Glutamatergic neuron (in vitro differentiated cells): ENCODE results near the gene AKNA. TPM values are rescaled to one million over a fixed set of nuclear protein-coding genes. Genes with fewer than 3 reads are reported as not detected.

Source experiments
- DNase-seq: peaks from one replicate; pipeline ENCODE4 v3.0.0; 2022
- H3K27ac Mint-ChIP-seq: one replicate; pipeline ENCODE4 v1.8.0; 2020; ENCODE audit warnings: mild to moderate bottlenecking, mixed read lengths, inconsistent platforms; ENCODE audit not compliant: unreplicated experiment
- H3K27me3 Mint-ChIP-seq: one replicate; pipeline ENCODE4 v1.8.0; 2020; ENCODE audit warnings: mild to moderate bottlenecking, moderate library complexity, mixed read lengths, inconsistent platforms; ENCODE audit not compliant: unreplicated experiment
- H3K36me3 Mint-ChIP-seq: one replicate; pipeline ENCODE4 v1.8.0; 2020; ENCODE audit warnings: mild to moderate bottlenecking, mixed read lengths, inconsistent platforms; ENCODE audit not compliant: unreplicated experiment
- H3K4me1 Mint-ChIP-seq: one replicate; pipeline ENCODE4 v1.8.0; 2020; ENCODE audit warnings: mild to moderate bottlenecking, low read depth, mixed read lengths, inconsistent platforms; ENCODE audit not compliant: unreplicated experiment
- H3K4me3 Mint-ChIP-seq: one replicate; pipeline ENCODE4 v1.8.0; 2020; ENCODE audit warnings: mild to moderate bottlenecking, mixed read lengths, inconsistent platforms; ENCODE audit not compliant: unreplicated experiment
- H3K9me3 Mint-ChIP-seq: one replicate; pipeline ENCODE4 v1.8.0; 2020; ENCODE audit warnings: mild to moderate bottlenecking, moderate library complexity, mixed read lengths, inconsistent platforms; ENCODE audit not compliant: unreplicated experiment
- CTCF ChIP-seq: fragments of 200-600 bp; sonication (generic); IDR thresholded peaks from one replicate; pipeline ENCODE4 v1.5.0; 2021; ENCODE audit not compliant: partially characterized antibody, unreplicated experiment
- total RNA-seq: library from RNA; stranded (reverse); fragmentation: NEBNext Ultra II Directional; extraction: Animal tissue kit (Norgen Biotek cat#: 25700); gene quantifications from one replicate; pipeline ENCODE4 v1.2.1, GENCODE V29; 2021; ENCODE audit not compliant: unreplicated experiment

Gene AKNA
- total RNA-seq, 1 donor from 2014 or later = 32.6 TPM

DNA sequence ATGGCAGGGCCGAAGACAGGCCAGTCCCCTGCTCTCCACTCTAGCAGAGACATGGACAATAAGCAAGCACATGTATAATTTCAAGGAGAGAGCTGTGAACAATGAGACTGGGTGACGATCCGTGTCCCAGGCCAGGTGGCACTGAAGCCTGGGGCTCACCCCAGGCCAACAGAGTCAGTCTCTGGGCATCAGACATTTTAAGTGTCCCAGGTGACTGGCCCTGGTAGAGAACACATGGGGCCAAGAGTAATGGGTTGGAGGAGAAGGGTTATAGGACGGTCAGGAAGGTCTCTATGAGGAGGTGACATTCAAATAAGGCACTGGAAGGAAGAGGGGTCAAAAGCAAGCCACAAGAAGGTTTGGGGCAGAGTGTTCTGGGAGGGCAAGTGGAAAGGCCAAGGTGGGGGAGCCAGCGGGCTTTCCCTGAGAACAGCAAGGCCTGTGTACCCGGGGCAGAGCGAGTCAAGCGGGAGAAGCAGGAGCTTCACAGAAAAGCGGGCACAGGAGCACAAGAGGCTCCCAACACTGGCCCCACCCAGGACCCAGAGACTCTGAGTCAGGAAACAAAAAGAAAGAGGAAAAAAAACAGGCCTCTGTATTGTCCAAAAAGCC, 1.1 kb upstream of the AKNA start:
- Mint-ChIP-seq H3K27ac (peak overlapping the region; percentile 21), H3K4me3 (peak overlapping the region; percentile 36), H3K27me3 (no peaks in the 10 kb centered on the region), H3K36me3 (no peaks in the 10 kb centered on the region), H3K4me1 (peaks cover 34% of the 10 kb centered on the region), H3K9me3 (peaks cover 3% of the 10 kb centered on the region)
- no peak for TF ChIP-seq CTCF
- DNase-seq = no peak

GRCh38 chr9:114388357-114388682, 538 bp upstream of the AKNA start:
- H3K4me3 Mint-ChIP-seq = no peak overlapping the region

GRCh38 chr9:114386886-114387679, 699 bp downstream of the AKNA start:
- H3K27ac Mint-ChIP-seq = peak overlapping the region; percentile 48
- peak; percentile 23 for DNase-seq
- peaks cover 1% of the 10 kb centered on the region for H3K27me3 Mint-ChIP-seq
- no peak for TF ChIP-seq CTCF
- H3K4me3 Mint-ChIP-seq = peak overlapping the region; percentile 55
- H3K36me3 Mint-ChIP-seq = no peaks in the 10 kb centered on the region
- H3K9me3 Mint-ChIP-seq = peaks cover 3% of the 10 kb centered on the region
- H3K4me1 Mint-ChIP-seq = peaks cover 44% of the 10 kb centered on the region

More at GRCh38 chr9:114388357-114388682, 538 bp upstream of the AKNA start:
- Mint-ChIP-seq H3K4me1 (peaks cover 39% of the 10 kb centered on the region), H3K9me3 (peaks cover 3% of the 10 kb centered on the region), H3K36me3 (no peaks in the 10 kb centered on the region), H3K27ac (peak overlapping the region; percentile 21), H3K27me3 (peaks cover 1% of the 10 kb centered on the region)
- TF ChIP-seq CTCF = no peak
- no peak for DNase-seq

DNA sequence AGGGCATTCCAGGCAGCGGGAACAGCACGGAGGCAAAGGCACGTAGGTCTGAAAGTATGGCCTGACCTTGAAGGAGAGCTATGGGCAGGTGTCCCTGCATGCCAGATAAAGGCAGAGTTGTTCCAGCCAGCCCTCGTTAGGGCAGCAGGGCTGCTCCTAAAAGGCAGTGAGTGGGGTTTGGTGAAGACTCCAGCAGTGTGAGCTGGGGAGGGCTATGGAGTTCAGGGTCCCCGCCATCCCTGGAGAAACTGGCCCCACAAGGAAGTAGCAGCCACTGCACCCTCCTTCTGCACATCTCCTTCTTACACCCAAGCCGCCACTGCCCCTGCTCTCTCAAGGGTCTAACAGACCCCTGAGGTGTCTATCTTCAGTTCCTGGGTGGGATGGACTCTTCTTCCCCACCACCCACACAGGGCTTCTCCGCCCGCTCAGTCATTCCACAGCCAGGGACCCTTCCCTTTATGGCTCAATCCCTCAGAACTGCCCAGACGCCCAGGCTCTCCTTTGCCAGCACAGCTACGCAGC, 1.4 kb downstream of the AKNA start:
- Mint-ChIP-seq H3K4me1 (peaks cover 44% of the 10 kb centered on the region), H3K9me3 (peaks cover 3% of the 10 kb centered on the region), H3K4me3 (peak overlapping the region; percentile 55), H3K36me3 (no peaks in the 10 kb centered on the region), H3K27me3 (peaks cover 1% of the 10 kb centered on the region), H3K27ac (peak overlapping the region; percentile 48)
- DNase-seq = no peak
- TF ChIP-seq CTCF = no peak
